IMR-90 (cell line): ENCODE measurements around the gene NPY4R. TPM values are rescaled to one million over a fixed set of nuclear protein-coding genes. Genes with fewer than 3 reads are reported as not detected.
"Not testable (repeated sequence)": the region's sequence is repeated elsewhere in the genome, so short reads cannot be mapped to it uniquely, and the experiment has no call there.

Experiments used
- ATAC-seq: fragments of 200-7000 bp; cut with Tn5 transposase; 2 replicates; pipeline ENCODE4 v1.9.1; 2020; ENCODE audit warnings: low read depth, mild to moderate bottlenecking, moderate library complexity
- BruUV-seq: library from RNA; stranded (reverse); fragments of 400-500 nt; replicated peaks from 2 replicates; lab custom pipeline; 2021; lab: Mats Ljungman, UMichigan
- CTCF ChIA-PET: fragments of 300-600 bp; formaldehyde crosslinking; extraction: SDS; loops from one replicate; lab custom pipeline; 2021; ENCODE audit warnings: antibody characterized with exemption; lab: Yijun Ruan, JAX
- POLR2A ChIA-PET: fragments of 300-600 bp; sonication (Branson Sonifier 250); formaldehyde crosslinking; loops from one replicate; lab custom pipeline; 2022; ENCODE audit warnings: antibody characterized with exemption; ENCODE audit not compliant: unreplicated experiment; lab: Charles Lee
- DNase-seq: peaks from one replicate; pipeline ENCODE4 v3.0.0; 2013
- H2AFZ ChIP-seq: replicated peaks from 2 replicates; pipeline ENCODE3; 2013; ENCODE audit warnings: low read length, mild to moderate bottlenecking; ENCODE audit not compliant: poor library complexity
- H2AK5ac ChIP-seq: 2 replicates; pipeline ENCODE4 v1.6.1; 2013; ENCODE audit warnings: low read depth, low read length, inconsistent platforms
- H2AK9ac ChIP-seq: replicated peaks from 2 replicates; pipeline ENCODE3; 2013; ENCODE audit warnings: mild to moderate bottlenecking, low read depth, low read length, moderate library complexity; ENCODE audit not compliant: poor library complexity
- H2BK120ac ChIP-seq: 2 replicates; pipeline ENCODE4 v1.6.1; 2013; ENCODE audit warnings: low read depth, low read length, inconsistent platforms
- H2BK15ac ChIP-seq: 3 replicates; pipeline ENCODE4 v1.6.1; 2013; ENCODE audit warnings: low read depth, low read length, inconsistent platforms
- H2BK20ac ChIP-seq: 2 replicates; pipeline ENCODE4 v1.6.1; 2013; ENCODE audit warnings: low read depth, mild to moderate bottlenecking, inconsistent platforms, low read length, moderate library complexity
- H2BK5ac ChIP-seq: 2 replicates; pipeline ENCODE4 v1.6.1; 2013; ENCODE audit warnings: mild to moderate bottlenecking, low read depth, low read length, inconsistent platforms; ENCODE audit not compliant: poor library complexity, severe bottlenecking
- H3K14ac ChIP-seq: replicated peaks from 2 replicates; pipeline ENCODE4 v1.6.1; 2013; ENCODE audit warnings: low read depth, low read length, inconsistent platforms
- H3K18ac ChIP-seq: 2 replicates; pipeline ENCODE4 v1.6.1; 2013; ENCODE audit warnings: low read depth, low read length, control low read depth
- H3K23ac ChIP-seq: 2 replicates; pipeline ENCODE4 v1.6.1; 2013; ENCODE audit warnings: low read depth, low read length, inconsistent platforms
- H3K27ac ChIP-seq: 2 replicates; pipeline ENCODE4 v1.5.1; 2013; ENCODE audit warnings: mild to moderate bottlenecking, control low read depth, low read length; ENCODE audit not compliant: insufficient read depth
- H3K27me3 ChIP-seq: 2 replicates; pipeline ENCODE4 v1.6.1; 2013; ENCODE audit warnings: low read length; ENCODE audit not compliant: control insufficient read depth, insufficient read depth
- H3K36me3 ChIP-seq: 2 replicates; pipeline ENCODE4 v1.6.1; 2013; ENCODE audit warnings: low read length, mixed read lengths; ENCODE audit not compliant: control insufficient read depth, insufficient read depth
- H3K4ac ChIP-seq: 2 replicates; pipeline ENCODE4 v1.6.1; 2013; ENCODE audit warnings: low read depth, low read length, inconsistent platforms
- H3K4me1 ChIP-seq: 2 replicates; pipeline ENCODE4 v1.6.1; 2013; ENCODE audit warnings: low read length, mixed read lengths; ENCODE audit not compliant: control insufficient read depth, insufficient read depth
- H3K4me2 ChIP-seq: 2 replicates; pipeline ENCODE4 v1.6.1; 2013; ENCODE audit warnings: low read depth, mild to moderate bottlenecking, control low read depth, low read length, moderate library complexity
- H3K4me3 ChIP-seq: 2 replicates; pipeline ENCODE4 v1.5.1; 2013; ENCODE audit warnings: low read depth, mild to moderate bottlenecking, control low read depth, low read length, moderate library complexity; ENCODE audit not compliant: insufficient read depth
- H3K56ac ChIP-seq: 2 replicates; pipeline ENCODE4 v1.6.1; 2013; ENCODE audit warnings: low read length, inconsistent platforms; ENCODE audit not compliant: insufficient read depth; ENCODE audit errors: extremely low read depth
- H3K79me1 ChIP-seq, 2 experiments: 2 replicates each; pipeline ENCODE4 v1.6.1; 2013; ENCODE audit warnings: low read length in 2 of 2, inconsistent platforms in 1 of 2, low read depth in 1 of 2
- H3K9ac ChIP-seq: 2 replicates; pipeline ENCODE4 v1.6.1; 2013; ENCODE audit warnings: low read depth, low read length, control low read depth
- H3K9me1 ChIP-seq: 2 replicates; pipeline ENCODE4 v1.6.1; 2013; ENCODE audit warnings: low read length, inconsistent platforms; ENCODE audit not compliant: insufficient read depth
- H3K9me3 ChIP-seq: 2 replicates; pipeline ENCODE4 v1.6.1; 2013; ENCODE audit warnings: low read length; ENCODE audit not compliant: control insufficient read depth, insufficient read depth
- H4K20me1 ChIP-seq: 2 replicates; pipeline ENCODE4 v1.6.1; 2013; ENCODE audit warnings: low read length, inconsistent platforms; ENCODE audit not compliant: insufficient read depth
- H4K5ac ChIP-seq: 2 replicates; pipeline ENCODE4 v1.6.1; 2013; ENCODE audit warnings: mild to moderate bottlenecking, low read depth, low read length, control low read depth
- H4K8ac ChIP-seq, 2 experiments: 2 replicates each; pipeline ENCODE4 v1.6.1; 2013; ENCODE audit warnings: low read depth in 2 of 2, low read length in 2 of 2, control low read depth in 1 of 2, inconsistent platforms in 1 of 2
- H4K91ac ChIP-seq: 2 replicates; pipeline ENCODE4 v1.6.1; 2013; ENCODE audit warnings: low read depth, low read length, inconsistent platforms; ENCODE audit not compliant: insufficient read depth
- WGBS, 2 experiments: methylation state at CpG; one replicate each; pipeline versions ENCODE4 v1.1.5 to v1.1.7; 2013; ENCODE audit warnings: missing lambda C conversion rate in 2 of 2; ENCODE audit not compliant: insufficient read length in 1 of 2; ENCODE audit errors: extremely low coverage in 2 of 2; 5-methylcytosine and 5-hydroxymethylcytosine counted together
- dilution Hi-C: fragments of 300-500 bp; cut with HindIII; formaldehyde crosslinking; loops from one replicate; pipeline ENCODE4 v1.14.3; 2018; ENCODE audit warnings: low sequenced_read_pairs; ENCODE audit not compliant: unreplicated experiment
- in situ Hi-C: fragments of 300-500 bp; cut with MboI; formaldehyde crosslinking; loops from 3 replicates; pipeline ENCODE4 v1.14.3; 2019; ENCODE audit warnings: low sequenced_read_pairs, inconsistent platforms, mixed read lengths
- intact Hi-C: fragments of 100-400 bp; cut with micrococcal nuclease; formaldehyde crosslinking; loops from 2 replicates; pipeline ENCODE4 v1.10.0; 2022
- polyA plus RNA-seq, 3 experiments: library from polyadenylated mRNA; depleted of rRNA; stranded (reverse); fragments of >200 nt; gene quantifications; 2 replicates each; pipeline ENCODE4 v1.2.3, GENCODE V29; 2012; ENCODE audit warnings: low replicate concordance in 1 of 3
- total RNA-seq: library from RNA; depleted of rRNA; stranded (reverse); fragments of >200 nt; gene quantifications from 2 replicates; pipeline ENCODE4 v1.2.3, GENCODE V29; 2012

Gene NPY4R
- total and polyA plus RNA-seq, 2 of the 4 experiments (the other 2 are of a cell fraction): 0.56 to 1.1 TPM

DNA sequence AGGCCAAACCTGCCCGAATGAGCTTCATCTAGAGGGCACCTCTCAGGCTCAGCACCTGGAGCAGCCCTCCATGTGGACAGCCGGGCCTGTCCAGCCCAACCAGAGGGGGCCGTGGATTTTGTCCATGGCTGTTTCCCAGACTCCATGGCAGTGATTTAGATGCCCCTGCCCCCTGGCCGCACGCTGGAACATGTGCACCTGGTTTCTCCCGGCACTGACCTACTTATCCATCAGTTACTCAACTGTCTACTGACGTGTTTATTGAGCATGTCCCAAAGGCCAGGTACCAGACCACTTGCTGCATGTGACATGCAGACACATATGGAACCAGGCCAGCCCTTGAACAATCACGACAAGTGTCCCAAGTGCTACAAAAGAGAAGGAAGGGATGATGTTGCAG lies 47.6 kb upstream of the NPY4R start:
- H3K9me3 ChIP-seq, H3K18ac ChIP-seq, H3K23ac ChIP-seq, dilution Hi-C loops, H3K36me3 ChIP-seq, H3K4me3 ChIP-seq, H2AK9ac ChIP-seq, H2AFZ ChIP-seq, POLR2A ChIA-PET, ATAC-seq, H3K4me1 ChIP-seq, H4K91ac ChIP-seq, H4K5ac ChIP-seq, H2BK15ac ChIP-seq, H2AK5ac ChIP-seq, intact Hi-C loops, BruUV-seq, H2BK120ac ChIP-seq, H4K20me1 ChIP-seq, H3K4ac ChIP-seq, H3K27ac ChIP-seq, H3K9ac ChIP-seq, CTCF ChIA-PET, H2BK20ac ChIP-seq, H4K8ac ChIP-seq, DNase-seq, H3K4me2 ChIP-seq, H2BK5ac ChIP-seq, in situ Hi-C loops, H3K56ac ChIP-seq, H3K14ac ChIP-seq, H3K79me1 ChIP-seq, H3K27me3 ChIP-seq: not testable (repeated sequence)
- H3K9me1 ChIP-seq: peaks cover 16% of the 10 kb centered on the region
- no CpG with 5 or more reads among the region's 8 CpGs for WGBS, 2 experiments

GRCh38 chr10:46512725-46513124 lies 47.0 kb upstream of the NPY4R start:
- H4K20me1 ChIP-seq, H3K9me3 ChIP-seq, H3K27me3 ChIP-seq, DNase-seq, H3K23ac ChIP-seq, H3K4me2 ChIP-seq, ATAC-seq, H3K56ac ChIP-seq, H2BK15ac ChIP-seq, H4K8ac ChIP-seq, BruUV-seq, H3K4ac ChIP-seq, in situ Hi-C loops, H3K9ac ChIP-seq, H2AK9ac ChIP-seq, POLR2A ChIA-PET, H3K14ac ChIP-seq, H4K91ac ChIP-seq, H2BK120ac ChIP-seq, H2BK5ac ChIP-seq, H4K5ac ChIP-seq, H3K18ac ChIP-seq, H2AFZ ChIP-seq, H2BK20ac ChIP-seq, CTCF ChIA-PET, H3K79me1 ChIP-seq, H3K36me3 ChIP-seq, intact Hi-C loops, dilution Hi-C loops, H2AK5ac ChIP-seq, H3K4me1 ChIP-seq, H3K4me3 ChIP-seq, H3K27ac ChIP-seq: not testable (repeated sequence)
- peaks cover 16% of the 10 kb centered on the region for H3K9me1 ChIP-seq
- WGBS, 2 experiments: no CpG with 5 or more reads among the region's 7 CpGs
